K562 (cell line): Measurements from ENCODE around the gene ARHGAP29. TPM values are rescaled to one million over a fixed set of nuclear protein-coding genes. Genes with fewer than 3 reads are reported as not detected.

Source experiments
- ATAC-seq: fragments of 200-7000 bp; cut with Tn5 transposase; 3 replicates; pipeline ENCODE4 v1.9.1; 2020; ENCODE audit warnings: moderate library complexity
- BruUV-seq: library from RNA; stranded (reverse); fragments of 400-500 nt; replicated peaks from 2 replicates; lab custom pipeline; 2021; lab: Mats Ljungman, UMichigan
- CTCF ChIA-PET: fragments of 300-600 bp; formaldehyde crosslinking; extraction: SDS; loops from one replicate; lab custom pipeline; 2021; ENCODE audit warnings: low intra/inter-chr PET ratio; lab: Yijun Ruan, JAX
- POLR2A ChIA-PET: fragments of 300-600, 350-650 bp; sonication (Branson Sonifier 250); formaldehyde crosslinking; extraction: SDS; loops from one replicate; lab custom pipeline; 2021; ENCODE audit warnings: antibody characterized with exemption, inconsistent platforms; lab: Yijun Ruan, JAX
- DNase-seq, 4 experiments: peaks; one replicate each; pipeline versions ENCODE4 v3.0.0 to v3.0.0-alpha.2; 2011 to 2018; ENCODE audit warnings: low spot score in 3 of 4, mixed read lengths in 3 of 4; ENCODE audit errors: extremely low read depth in 1 of 4
- FAIRE-seq: peaks from 2 replicates; lab custom pipeline; 2011; peaks lifted over from hg19 to GRCh38; lab: Jason Lieb, UNC
- H2AFZ ChIP-seq: 2 replicates; pipeline ENCODE4 v1.6.0; 2011; ENCODE audit warnings: low read depth, low read length, control low read depth, inconsistent platforms
- H3K27ac ChIP-seq: fragments of 200-600 bp; 3 replicates; pipeline ENCODE4 v1.8.0; 2011; ENCODE audit warnings: low read depth, mild to moderate bottlenecking, control low read depth, inconsistent platforms, low read length, moderate library complexity, mixed read lengths; ENCODE audit errors: extremely low read depth
- H3K27me3 ChIP-seq, 2 experiments: fragments of 300-600 bp in 1 of 2; 2 replicates in 1 of 2; 3 replicates in 1 of 2; pipeline versions ENCODE4 v1.6.0 to v1.8.0; 2011; ENCODE audit warnings: inconsistent platforms in 2 of 2, low read length in 2 of 2, mild to moderate bottlenecking in 1 of 2, mixed read lengths in 1 of 2, moderate library complexity in 1 of 2; ENCODE audit not compliant: control insufficient read depth in 2 of 2, insufficient read depth in 2 of 2
- H3K36me3 ChIP-seq: fragments of 300-600 bp; 3 replicates; pipeline ENCODE4 v1.8.0; 2011; ENCODE audit warnings: mild to moderate bottlenecking, low read length, inconsistent platforms; ENCODE audit not compliant: control insufficient read depth, insufficient read depth
- H3K4me1 ChIP-seq, 2 experiments: fragments of 200-600 bp in 1 of 2; replicated peaks in 1 of 2; 2 replicates in 1 of 2; 3 replicates in 1 of 2; pipeline versions ENCODE4 v1.5.1 to v1.8.0; 2011; ENCODE audit warnings: inconsistent platforms in 2 of 2, low read length in 2 of 2, mild to moderate bottlenecking in 1 of 2, mixed read lengths in 1 of 2, moderate library complexity in 1 of 2; ENCODE audit not compliant: control insufficient read depth in 2 of 2, insufficient read depth in 2 of 2
- H3K4me2 ChIP-seq: 2 replicates; pipeline ENCODE4 v1.6.1; 2011; ENCODE audit warnings: low read length, control low read depth, inconsistent platforms, mixed read lengths; ENCODE audit not compliant: insufficient read depth
- H3K4me3 ChIP-seq: fragments of 200-600 bp; sonication (generic), shearing (Covaris generic); 2 replicates; pipeline ENCODE4 v1.5.1; 2016; ENCODE audit warnings: control low read depth, inconsistent platforms
- H3K79me2 ChIP-seq: fragments of 200-600 bp; 3 replicates; pipeline ENCODE4 v1.8.0; 2011; ENCODE audit warnings: low read length, inconsistent platforms; ENCODE audit not compliant: control insufficient read depth, insufficient read depth
- H3K9ac ChIP-seq, 2 experiments: 2 replicates each; pipeline versions ENCODE4 v1.6.0 to v1.6.1; 2011; ENCODE audit warnings: low read depth in 2 of 2, low read length in 2 of 2, control low read depth in 1 of 2, inconsistent platforms in 1 of 2, mild to moderate bottlenecking in 1 of 2, mixed read lengths in 1 of 2; ENCODE audit not compliant: insufficient read depth in 1 of 2
- H3K9me1 ChIP-seq: one replicate; pipeline ENCODE4 v1.6.0; 2011; ENCODE audit warnings: inconsistent platforms, mild to moderate bottlenecking, low read length, moderate library complexity; ENCODE audit not compliant: control insufficient read depth, insufficient read depth
- H3K9me3 ChIP-seq: replicated peaks from 2 replicates; pipeline ENCODE4 v1.5.1; 2011; ENCODE audit warnings: low read depth, low read length, inconsistent platforms; ENCODE audit not compliant: control insufficient read depth, insufficient read depth
- H4K20me1 ChIP-seq: replicated peaks from 2 replicates; pipeline ENCODE4 v1.6.1; 2011; ENCODE audit warnings: low read length, inconsistent platforms, mixed read lengths; ENCODE audit not compliant: control insufficient read depth, insufficient read depth
- FOXK2 ChIP-seq, 2 experiments: fragments of 450-650 bp; IDR thresholded peaks in 1 of 2; conservative IDR thresholded peaks in 1 of 2; 2 replicates each; pipeline ENCODE4 v1.6.1; 2016; ENCODE audit warnings: low read depth in 2 of 2, mild to moderate bottlenecking in 1 of 2
- ILK ChIP-seq: fragments of 450-650 bp; IDR thresholded peaks from 2 replicates; pipeline ENCODE4 v1.6.1; 2016; ENCODE audit warnings: missing genetic modification characterization, low read depth, mild to moderate bottlenecking, missing compliant biosample characterization, moderate library complexity, borderline replicate concordance
- MED1 ChIP-seq: sonication (generic); formaldehyde crosslinking; IDR thresholded peaks from 2 replicates; pipeline ENCODE4 v1.8.1; 2023; ENCODE audit warnings: missing genetic modification reagents, borderline replicate concordance
- MEF2A ChIP-seq: IDR thresholded peaks from 2 replicates; pipeline ENCODE4 v1.6.1; 2011; ENCODE audit warnings: low read depth, mild to moderate bottlenecking, low read length, moderate library complexity; ENCODE audit not compliant: control insufficient read depth
- MTF1 ChIP-seq: fragments of 250-450 bp; sonication (Bioruptor Pico); IDR thresholded peaks from 2 replicates; pipeline ENCODE4 v1.9.0; 2021; ENCODE audit warnings: moderate library complexity, mild to moderate bottlenecking, inconsistent platforms, borderline replicate concordance
- NEUROD1 ChIP-seq: fragments of 150-350 bp; IDR thresholded peaks from 2 replicates; pipeline ENCODE4 v1.6.1; 2014; ENCODE audit warnings: borderline replicate concordance, low read length, low read depth; ENCODE audit not compliant: partially characterized antibody
- NFE2L1 ChIP-seq: fragments of 450-650 bp; IDR thresholded peaks from 2 replicates; pipeline ENCODE4 v1.6.1; 2016; ENCODE audit warnings: missing genetic modification characterization, low read depth, mild to moderate bottlenecking, missing compliant biosample characterization, moderate library complexity, borderline replicate concordance
- PHF21A ChIP-seq: fragments of 450-650 bp; IDR thresholded peaks from 2 replicates; pipeline ENCODE4 v1.6.1; 2017; ENCODE audit warnings: low read depth, borderline replicate concordance
- POLR2G ChIP-seq: fragments of 200-400 bp; formaldehyde crosslinking; IDR thresholded peaks from 2 replicates; pipeline ENCODE4 v1.6.1; 2017; ENCODE audit warnings: low read depth, mild to moderate bottlenecking, antibody characterized with exemption, low read length, moderate library complexity
- ZNF263 ChIP-seq: sonication (generic); formaldehyde crosslinking; IDR thresholded peaks from 2 replicates; pipeline ENCODE4 v1.8.0; 2022; ENCODE audit warnings: mild to moderate bottlenecking, missing genetic modification reagents, borderline replicate concordance
- ZNF408 ChIP-seq: fragments of 250-450 bp; sonication (Bioruptor Pico); IDR thresholded peaks from 2 replicates; pipeline ENCODE4 v1.4.0; 2020; ENCODE audit warnings: low read depth, mild to moderate bottlenecking, moderate library complexity
- ZNF518B ChIP-seq: fragments of 250-450 bp; sonication (Bioruptor Pico); IDR thresholded peaks from 2 replicates; pipeline ENCODE4 v1.5.0; 2021; ENCODE audit warnings: mild to moderate bottlenecking, moderate library complexity
- WGBS: fragments of 100-300 bp; shearing (Covaris generic); methylation state at CpG from one replicate; pipeline ENCODE4 v1.1.6; 2016; ENCODE audit warnings: low coverage, mixed read lengths; ENCODE audit not compliant: insufficient coverage; ENCODE audit errors: missing lambda C conversion rate; 5-methylcytosine and 5-hydroxymethylcytosine counted together
- in situ Hi-C: fragments of 300-500 bp; cut with MboI; formaldehyde crosslinking; loops from 4 replicates; pipeline ENCODE4 v1.15.0; 2018; ENCODE audit warnings: inconsistent platforms, mixed read lengths
- intact Hi-C: fragments of 100-400 bp; cut with micrococcal nuclease; formaldehyde crosslinking; loops from 2 replicates; pipeline ENCODE4 v1.14.2; 2022
- polyA plus RNA-seq, 8 experiments: library from polyadenylated mRNA; depleted of rRNA in 4 of 8; stranded (reverse) in 5 of 8; unstranded in 3 of 8; fragments of >200 nt; fragmentation: Nextera tagmentation in 2 of 8; fragmentation: Illumina TruSeq in 1 of 8; extraction: Ambion mirVana in 2 of 8; extraction: Trizol in 1 of 8; gene quantifications; 2 replicates each; pipeline versions ENCODE4 v1.2.1 to v1.2.3, GENCODE V29; 2011 to 2014; ENCODE audit warnings: inconsistent platforms in 1 of 8, missing spikeins in 1 of 8
- total RNA-seq, 7 experiments: library from RNA; depleted of rRNA in 6 of 7; stranded (reverse); fragments of >200 nt in 6 of 7; fragmentation: Illumina TruSeq in 2 of 7; extraction: Trizol in 2 of 7; gene quantifications; 2 replicates each; pipeline versions ENCODE4 v1.2.1 to v1.2.3, GENCODE V29; 2011 to 2021; ENCODE audit warnings: low replicate concordance in 1 of 7

Gene ARHGAP29
- total and polyA plus RNA-seq, 9 of the 15 experiments (the other 6 are each of a cell fraction or from before 2014, with no cell fraction given), result under 0.01 to 0.13 (median 0.02) TPM; not detected in 5

DNA sequence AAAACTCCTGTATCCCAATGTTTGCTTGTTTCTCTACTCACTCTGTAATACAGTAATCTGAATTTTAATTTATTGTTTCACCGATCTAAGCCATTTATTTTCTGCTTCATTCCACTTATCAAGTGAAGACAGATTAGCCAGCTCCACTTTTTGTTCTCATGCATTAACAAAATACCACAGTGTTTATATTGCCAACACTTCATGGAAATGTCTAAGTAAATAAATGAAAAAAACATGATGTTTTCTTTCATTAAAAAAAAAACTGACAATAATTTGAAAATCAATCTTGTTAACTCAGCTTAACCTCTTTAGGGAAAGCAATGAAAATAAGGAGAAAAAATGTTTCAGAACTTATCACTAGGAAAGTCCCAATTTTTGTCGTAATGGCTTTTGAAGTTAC is 11.5 kb downstream of the ARHGAP29 start:
- no peaks in the 10 kb centered on the region for H3K27me3 ChIP-seq
- no peaks in the 10 kb centered on the region for H3K36me3 ChIP-seq
- FAIRE-seq (no peak), ATAC-seq (no peak), DNase-seq (no peak)
- 0% methylated on average over 2 of the region's 2 CpGs for WGBS
- POLR2A ChIA-PET, result interaction anchor here (0.5 to 1.5 kb wide), 3 partner anchors 10 to 150 kb away, joined by 4 to 9 read pairs (median 4); no protein-coding TSS in a partner anchor
- no peak overlapping the region for H3K9ac ChIP-seq
- H3K4me2 ChIP-seq, result no peak overlapping the region
- H3K4me1 ChIP-seq, result no peaks in the 10 kb centered on the region
- H3K79me2 ChIP-seq, result no peaks in the 10 kb centered on the region
- H3K9me1 ChIP-seq, result no peaks in the 10 kb centered on the region
- CTCF ChIA-PET, result no interaction called here
- H4K20me1 ChIP-seq, result no peaks in the 10 kb centered on the region
- BruUV-seq, result no TSS peak
- H3K27ac ChIP-seq, result no peak overlapping the region
- in situ Hi-C loops, result no loop called here
- intact Hi-C loops, result no loop called here
- H3K9me3 ChIP-seq, result no peaks in the 10 kb centered on the region
- no peak overlapping the region for H2AFZ ChIP-seq
- no peak overlapping the region for H3K4me3 ChIP-seq
- no peak for TF ChIP-seq PHF21A
- TF ChIP-seq NFE2L1 (tag), result no peak
- TF ChIP-seq MEF2A, result no peak
- TF ChIP-seq ZNF263, result no peak
- no peak for TF ChIP-seq ZNF518B (CRISPR knock-in tag)
- no peak for TF ChIP-seq MED1 (CRISPR knock-in tag)
- no peak for TF ChIP-seq POLR2G
- TF ChIP-seq FOXK2 (conservative IDR thresholded peaks at IDR 0.05 in 1 of 2, IDR thresholded peaks at IDR 0.05 in 1 of 2; ENCODE audit: low read depth in 2 of 2), result no peak
- TF ChIP-seq ZNF408, result no peak
- TF ChIP-seq ILK (tag), result no peak
- no peak for TF ChIP-seq MTF1 (CRISPR knock-in tag)
- TF ChIP-seq NEUROD1, result no peak
